Mucosa of gallbladder (tissue), 1 donor: ENCODE data around the gene OSBP2. TPM values are rescaled to one million over a fixed set of nuclear protein-coding genes. Genes with fewer than 3 reads are reported as not detected.
"Not testable (repeated sequence)": the region's sequence is repeated elsewhere in the genome, so short reads cannot be mapped to it uniquely, and the experiment has no call there.

Experiments used
- DNase-seq: peaks from one replicate; pipeline ENCODE4 v3.0.0-alpha.2; 2020; ENCODE audit warnings: low spot score
- total RNA-seq: library from RNA; stranded (reverse); gene quantifications from one replicate; pipeline ENCODE4 v1.2.1, GENCODE V29; 2021
- donor health status: DM: no; HTN: no; CAD: no.

Gene OSBP2
- total RNA-seq, 1 donor from 2014 or later, result 10.4 TPM

GRCh38 chr22:30676565-30676964, 18.1 kb upstream of the OSBP2 start:
- DNase-seq, result not testable (repeated sequence)

DNA sequence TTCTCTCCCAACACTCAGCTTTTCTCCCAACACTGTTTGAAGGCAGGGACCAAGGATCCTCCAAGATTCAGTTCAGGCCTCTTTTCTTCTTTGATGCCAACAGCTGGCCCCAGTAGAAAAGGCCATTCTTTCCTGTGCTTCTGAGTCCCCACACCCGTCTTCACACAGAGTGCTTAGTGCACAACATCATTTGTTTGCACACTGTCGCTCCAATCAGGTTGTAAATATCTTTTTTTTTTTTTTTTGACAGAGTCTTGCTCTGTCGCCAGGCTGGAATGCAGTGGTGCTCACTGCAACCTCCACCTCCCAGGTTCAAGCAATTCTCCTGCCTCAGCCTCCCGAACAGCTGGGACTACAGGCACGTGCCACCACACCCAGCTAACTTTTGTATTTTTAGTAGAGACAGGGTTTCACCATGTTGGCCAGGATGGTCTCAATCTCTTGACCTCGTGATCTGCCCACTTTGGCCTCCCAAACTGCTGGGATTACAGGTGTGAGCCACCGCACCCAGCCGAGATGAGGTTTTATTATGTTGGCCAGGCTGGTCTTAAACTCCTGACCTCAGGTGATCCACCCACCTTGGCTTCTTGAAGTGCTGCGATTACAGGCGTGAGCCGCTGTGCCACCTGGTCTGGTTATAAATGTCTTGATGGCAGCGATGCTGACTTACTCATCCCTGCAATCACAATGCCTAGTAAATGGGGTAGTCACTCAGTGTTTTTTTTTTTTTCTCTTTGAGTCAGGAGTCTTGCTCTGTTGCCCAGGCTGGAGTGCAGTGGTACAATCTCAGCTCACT, 14.6 kb upstream of the OSBP2 start:
- DNase-seq, result not testable (repeated sequence)

DNA sequence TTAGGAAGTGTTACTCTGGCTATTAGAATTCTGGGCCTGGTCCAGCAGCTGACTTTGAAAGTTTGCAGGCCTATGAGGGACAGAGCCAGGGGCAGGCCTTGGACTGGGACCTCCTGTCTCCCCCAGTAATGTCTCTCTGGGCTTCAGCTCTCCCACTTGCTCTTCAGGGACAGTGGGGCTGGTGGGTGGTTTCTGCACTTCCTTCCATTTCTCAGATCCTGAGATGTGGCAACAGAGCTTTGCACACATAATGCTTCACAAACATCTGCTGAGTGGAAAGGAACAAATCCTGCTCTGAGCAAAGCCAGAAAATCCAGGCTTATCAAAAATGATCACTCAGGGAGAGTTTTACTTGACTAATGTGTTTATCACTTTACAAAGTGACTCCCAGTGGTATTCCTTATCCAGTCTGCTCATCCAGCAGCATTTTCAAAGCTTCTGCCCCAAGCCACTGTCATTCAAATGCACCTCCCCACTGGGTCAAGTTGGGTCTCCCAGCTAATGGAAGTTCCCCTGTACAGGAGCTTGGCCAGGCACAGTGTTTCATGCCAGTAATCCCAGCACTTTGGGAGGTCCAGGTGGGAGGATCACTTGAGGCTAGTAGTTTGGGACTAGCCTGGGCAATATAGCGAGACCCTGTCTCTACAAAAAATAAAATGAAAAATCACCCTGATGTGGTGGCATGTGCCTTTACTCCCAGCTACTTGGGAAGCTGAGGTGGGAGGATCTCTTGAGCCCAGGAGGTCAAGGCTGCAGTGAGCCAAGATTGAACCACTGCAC, 13.5 kb upstream of the OSBP2 start:
- no peak for DNase-seq

GRCh38 chr22:30681831-30682230, 12.8 kb upstream of the OSBP2 start:
- no peak for DNase-seq

DNA sequence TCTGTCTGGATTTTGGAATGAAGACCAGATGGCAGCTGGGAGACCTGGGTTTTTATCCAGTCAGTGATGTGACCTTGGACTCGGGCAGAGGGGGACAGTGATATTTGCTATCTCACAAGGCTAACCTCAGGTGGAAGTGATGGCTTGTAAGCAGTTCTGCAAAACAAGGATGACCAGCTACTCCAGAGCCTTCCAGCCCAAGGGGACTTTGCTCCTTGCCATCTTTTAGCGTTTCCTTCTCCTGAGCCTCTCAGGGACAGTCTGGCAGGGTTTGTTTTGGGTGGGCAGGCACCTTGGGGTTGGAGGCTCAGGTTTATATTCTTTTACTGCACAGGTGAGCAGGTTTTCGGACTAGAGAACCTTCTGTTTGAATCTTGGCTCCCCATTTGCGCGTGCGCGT, 9.5 kb upstream of the OSBP2 start:
- DNase-seq, result no peak

- no peak for DNase-seq
Measured at GRCh38 chr22:30687358-30687757, 7.3 kb upstream of the OSBP2 start.

GRCh38 chr22:30689622-30690021, 5.1 kb upstream of the OSBP2 start:
- DNase-seq, result no peak

GRCh38 chr22:30691204-30691603, 3.5 kb upstream of the OSBP2 start:
- no peak for DNase-seq

DNA sequence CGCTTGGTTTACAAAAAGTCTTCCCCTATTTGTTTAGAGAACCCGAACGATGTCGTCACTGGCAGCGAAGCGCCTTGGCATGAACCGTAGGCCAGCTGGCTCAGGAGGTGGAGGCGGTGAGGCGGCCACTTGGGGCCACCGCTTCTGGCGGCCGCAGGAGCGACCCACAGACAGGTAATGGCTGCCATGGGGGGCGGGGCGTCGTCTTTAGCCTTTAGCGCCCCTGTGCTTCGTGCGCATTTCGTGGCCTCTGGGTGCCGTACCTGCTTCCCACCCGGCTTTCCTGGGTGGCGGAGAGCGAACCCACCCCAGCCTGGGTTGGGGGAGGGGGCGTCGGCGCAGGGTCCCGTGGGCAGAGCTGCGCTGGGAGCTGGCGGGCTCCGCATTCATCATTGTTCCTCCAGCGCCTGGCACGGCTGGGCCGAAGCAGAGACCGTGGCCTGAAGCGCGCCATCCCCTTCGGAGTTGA, 469 bp upstream of the OSBP2 start:
- peak; percentile 41 for DNase-seq

- DNase-seq, result no peak
Measured at GRCh38 chr22:30695351-30695851, 727 bp downstream of the OSBP2 start.

DNA sequence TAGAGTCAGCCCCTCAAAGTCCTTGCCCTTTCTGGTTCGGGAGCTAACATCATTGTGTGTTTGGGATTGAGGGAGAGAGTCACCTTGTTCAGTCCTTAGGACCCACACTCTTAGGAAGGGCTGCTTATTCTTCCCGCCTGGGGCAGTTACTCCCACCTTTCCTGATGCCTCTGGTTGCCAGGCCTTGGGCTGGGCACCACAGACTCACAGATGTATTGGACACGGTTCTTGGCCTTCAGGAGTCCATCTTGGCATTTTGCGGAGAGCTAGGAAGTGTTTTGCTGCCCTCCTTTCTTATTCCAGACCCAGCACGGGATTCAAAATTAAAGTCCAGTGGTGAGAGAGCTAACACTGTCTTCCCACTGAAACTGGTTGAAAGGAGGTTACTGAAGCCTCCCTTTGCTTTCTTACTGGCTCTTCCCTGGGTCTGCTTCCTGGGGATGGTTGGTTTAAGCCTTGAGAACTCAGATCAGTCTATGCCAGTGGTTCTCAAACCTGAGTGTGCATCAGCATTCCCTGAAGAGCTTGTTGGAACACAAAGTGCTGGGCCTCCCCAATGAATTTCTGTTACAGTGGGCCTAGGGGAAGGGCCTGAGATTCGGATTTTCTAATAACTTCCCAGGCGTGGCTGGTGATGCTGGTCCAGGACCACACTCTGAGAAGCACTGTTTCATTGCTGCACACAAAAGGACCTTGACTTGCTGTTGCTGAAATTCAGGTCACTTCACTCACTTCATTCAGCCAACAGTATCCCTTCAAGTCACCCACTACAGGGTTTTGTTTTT, 1.4 kb downstream of the OSBP2 start:
- no peak for DNase-seq

GRCh38 chr22:30697975-30698374, 3.3 kb downstream of the OSBP2 start:
- no peak for DNase-seq

- DNase-seq, result no peak
Measured at GRCh38 chr22:30701872-30702271, 7.2 kb downstream of the OSBP2 start.

DNA sequence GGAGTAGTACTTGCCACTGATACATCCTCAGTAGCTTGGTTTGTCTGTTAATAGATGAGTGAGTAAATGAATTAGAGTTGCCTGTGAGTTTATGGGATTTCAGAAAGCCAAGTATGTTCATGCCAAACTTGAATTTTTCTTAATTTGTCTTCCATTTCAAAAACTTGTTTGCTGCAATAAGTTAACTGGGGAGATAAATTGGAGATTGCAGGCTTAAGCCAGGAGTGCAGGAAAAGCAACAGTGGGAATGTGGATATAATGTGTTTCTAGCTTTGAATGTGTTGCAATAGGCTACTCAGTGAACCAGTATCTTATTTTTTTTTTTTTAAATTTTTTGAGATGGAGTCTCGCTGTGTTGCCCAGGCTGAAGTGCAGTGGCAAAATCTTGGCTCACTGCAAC, 8.2 kb downstream of the OSBP2 start:
- DNase-seq, result no peak

DNA sequence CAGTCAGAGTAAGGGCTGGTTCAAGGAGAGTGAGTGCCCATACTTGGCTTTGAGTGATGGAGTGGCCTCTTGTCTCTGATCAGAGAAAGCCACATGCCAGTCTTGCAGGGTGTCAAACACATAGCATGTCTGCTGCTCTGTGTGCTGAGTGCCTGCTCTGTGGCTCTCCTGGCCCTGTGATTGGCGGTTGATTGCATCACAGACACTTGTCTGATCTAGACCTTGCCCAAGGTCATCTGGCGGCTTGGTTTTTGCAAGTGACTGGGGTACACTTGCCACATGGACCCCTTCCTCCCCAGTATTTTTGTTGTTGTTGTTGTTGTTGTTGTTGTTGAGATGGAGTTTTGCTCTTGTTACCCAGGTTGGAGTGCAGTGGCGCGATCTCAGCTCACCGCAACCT, 10.3 kb downstream of the OSBP2 start:
- no peak for DNase-seq

- DNase-seq, result no peak
Measured at GRCh38 chr22:30705710-30706651, 11.3 kb downstream of the OSBP2 start.

DNA sequence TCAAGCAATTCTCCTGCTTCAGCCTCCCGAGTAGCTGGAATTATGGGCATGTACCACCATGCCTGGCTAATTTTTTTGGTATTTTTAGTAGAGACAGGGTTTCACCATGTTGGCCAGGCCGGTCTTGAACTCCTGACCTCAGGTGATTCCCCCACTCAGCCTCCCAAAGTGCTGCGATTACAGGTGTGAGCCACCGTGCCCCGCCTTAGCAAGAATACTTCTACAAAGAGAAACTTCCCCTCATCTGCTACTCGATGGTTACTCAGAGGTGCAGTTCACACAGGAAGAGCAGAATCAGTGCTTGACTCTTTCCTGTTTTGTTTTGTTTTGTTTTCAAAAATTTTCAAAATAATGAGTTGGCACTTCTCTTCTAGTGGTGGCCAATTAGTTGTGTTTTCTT, 15.3 kb downstream of the OSBP2 start:
- not testable (repeated sequence) for DNase-seq

- no peak for DNase-seq
Measured at GRCh38 chr22:30712094-30712493, 17.4 kb downstream of the OSBP2 start.

- DNase-seq, result no peak
Measured at GRCh38 chr22:30714062-30714461, 19.4 kb downstream of the OSBP2 start.

GRCh38 chr22:30717331-30717921, 22.8 kb downstream of the OSBP2 start:
- DNase-seq, result no peak
